Prostate gland (tissue), 2 donors: ENCODE data around the gene JAG2.

ENCODE experiments used
- POLR2A ChIP-seq: fragments of 450-650 bp; IDR thresholded peaks from one replicate; pipeline ENCODE4 v1.6.1; 2016; ENCODE audit warnings: antibody characterized with exemption, mild to moderate bottlenecking
- POLR2AphosphoS5 ChIP-seq: sonication (generic); formaldehyde crosslinking; IDR thresholded peaks from one replicate; pipeline ENCODE4 v1.6.1; 2017; ENCODE audit warnings: antibody characterized with exemption
- TF ChIP-seq, protein P1 (sequence below), 4 experiments: fragments of 200-600 bp in 2 of 4; fragments of 450-650 bp in 2 of 4; sonication (generic) in 2 of 4; IDR thresholded peaks; 1 replicate in 3 of 4; 2 replicates in 1 of 4; pipeline ENCODE4 v1.5.1; 2016 to 2019; ENCODE audit warnings: antibody characterized with exemption in 4 of 4, mild to moderate bottlenecking in 2 of 4, moderate library complexity in 2 of 4

- TF ChIP-seq, protein P1, sequence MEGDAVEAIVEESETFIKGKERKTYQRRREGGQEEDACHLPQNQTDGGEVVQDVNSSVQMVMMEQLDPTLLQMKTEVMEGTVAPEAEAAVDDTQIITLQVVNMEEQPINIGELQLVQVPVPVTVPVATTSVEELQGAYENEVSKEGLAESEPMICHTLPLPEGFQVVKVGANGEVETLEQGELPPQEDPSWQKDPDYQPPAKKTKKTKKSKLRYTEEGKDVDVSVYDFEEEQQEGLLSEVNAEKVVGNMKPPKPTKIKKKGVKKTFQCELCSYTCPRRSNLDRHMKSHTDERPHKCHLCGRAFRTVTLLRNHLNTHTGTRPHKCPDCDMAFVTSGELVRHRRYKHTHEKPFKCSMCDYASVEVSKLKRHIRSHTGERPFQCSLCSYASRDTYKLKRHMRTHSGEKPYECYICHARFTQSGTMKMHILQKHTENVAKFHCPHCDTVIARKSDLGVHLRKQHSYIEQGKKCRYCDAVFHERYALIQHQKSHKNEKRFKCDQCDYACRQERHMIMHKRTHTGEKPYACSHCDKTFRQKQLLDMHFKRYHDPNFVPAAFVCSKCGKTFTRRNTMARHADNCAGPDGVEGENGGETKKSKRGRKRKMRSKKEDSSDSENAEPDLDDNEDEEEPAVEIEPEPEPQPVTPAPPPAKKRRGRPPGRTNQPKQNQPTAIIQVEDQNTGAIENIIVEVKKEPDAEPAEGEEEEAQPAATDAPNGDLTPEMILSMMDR (IDR thresholded peaks at IDR 0.05) = no peak
- TF ChIP-seq POLR2A (no peak), POLR2AphosphoS5 (no peak)
Observed at GRCh38 chr14:105208738-105209075, 40.1 kb upstream of the JAG2 start.
